Hepatocyte (in vitro differentiated cells): ENCODE measurements around the gene DPEP1.

Experiments used
- EZH2 ChIP-seq: fragments of 200-600 bp; sonication (generic); IDR thresholded peaks from 2 replicates; pipeline ENCODE4 v1.6.1; 2016; ENCODE audit warnings: antibody characterized with exemption, mild to moderate bottlenecking, borderline replicate concordance
- TF ChIP-seq, protein P1 (sequence below): fragments of 200-600 bp; sonication (generic); IDR thresholded peaks from 2 replicates; pipeline ENCODE4 v1.5.1; 2016; ENCODE audit warnings: antibody characterized with exemption, mild to moderate bottlenecking; ENCODE audit not compliant: poor library complexity

DNA sequence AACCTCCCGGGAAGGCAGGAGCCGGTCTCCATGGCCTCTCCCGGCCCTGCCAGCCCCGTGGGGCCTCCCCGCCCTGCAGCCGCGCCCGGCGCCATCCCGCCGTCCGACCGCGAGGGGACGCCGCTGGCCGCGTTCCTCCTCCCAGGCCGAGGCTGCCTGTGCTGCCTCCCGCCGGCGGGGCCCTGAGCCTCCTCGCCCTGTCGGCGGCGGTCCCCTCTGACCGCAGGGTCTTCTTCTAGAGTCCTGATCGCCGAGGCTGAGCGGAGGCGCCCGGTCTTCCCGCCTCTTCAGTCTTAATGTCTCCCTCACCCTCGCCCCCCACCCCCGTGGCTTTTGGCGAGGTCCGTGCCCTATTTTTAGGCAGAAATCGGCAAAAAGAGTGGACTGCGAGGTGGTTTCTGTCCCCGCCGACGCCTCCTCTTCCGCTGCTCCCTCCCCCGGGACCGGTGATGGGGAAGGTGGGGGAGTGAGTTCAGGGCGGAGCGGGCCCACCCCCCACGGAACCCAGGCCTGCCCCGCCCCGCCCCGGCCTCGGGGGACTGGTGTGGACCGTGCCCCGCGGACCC lies 38.7 kb upstream of the DPEP1 start:
- TF ChIP-seq, protein P1, sequence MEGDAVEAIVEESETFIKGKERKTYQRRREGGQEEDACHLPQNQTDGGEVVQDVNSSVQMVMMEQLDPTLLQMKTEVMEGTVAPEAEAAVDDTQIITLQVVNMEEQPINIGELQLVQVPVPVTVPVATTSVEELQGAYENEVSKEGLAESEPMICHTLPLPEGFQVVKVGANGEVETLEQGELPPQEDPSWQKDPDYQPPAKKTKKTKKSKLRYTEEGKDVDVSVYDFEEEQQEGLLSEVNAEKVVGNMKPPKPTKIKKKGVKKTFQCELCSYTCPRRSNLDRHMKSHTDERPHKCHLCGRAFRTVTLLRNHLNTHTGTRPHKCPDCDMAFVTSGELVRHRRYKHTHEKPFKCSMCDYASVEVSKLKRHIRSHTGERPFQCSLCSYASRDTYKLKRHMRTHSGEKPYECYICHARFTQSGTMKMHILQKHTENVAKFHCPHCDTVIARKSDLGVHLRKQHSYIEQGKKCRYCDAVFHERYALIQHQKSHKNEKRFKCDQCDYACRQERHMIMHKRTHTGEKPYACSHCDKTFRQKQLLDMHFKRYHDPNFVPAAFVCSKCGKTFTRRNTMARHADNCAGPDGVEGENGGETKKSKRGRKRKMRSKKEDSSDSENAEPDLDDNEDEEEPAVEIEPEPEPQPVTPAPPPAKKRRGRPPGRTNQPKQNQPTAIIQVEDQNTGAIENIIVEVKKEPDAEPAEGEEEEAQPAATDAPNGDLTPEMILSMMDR: peak; percentile 61
- TF ChIP-seq EZH2: peak; percentile 88
